Measurements from ENCODE around the gene PLXNB3.

The PLXNB3 gene

GRCh38 chrX:153767674-153768055, 3.6 kb downstream of the PLXNB3 start:
- no peak for TF ChIP-seq SIN3A (IDR thresholded peaks at IDR 0.05; ENCODE audit: borderline replicate concordance, insufficient read depth, low read length)
- TF ChIP-seq POLR2AphosphoS5 (IDR thresholded peaks at IDR 0.05; ENCODE audit: low read depth, low read length) = no peak
- TF ChIP-seq TAF1 (IDR thresholded peaks at IDR 0.05; ENCODE audit: borderline replicate concordance, insufficient read depth, low read length) = no peak
- no peak for TF ChIP-seq REST (IDR thresholded peaks at IDR 0.05; ENCODE audit: insufficient read depth in 1 of 2, low read depth in 2 of 2, low read length in 2 of 2)
- no peak for TF ChIP-seq FOXP2 (optimal IDR thresholded peaks at IDR 0.05; ENCODE audit: borderline replicate concordance, extremely low read depth, extremely low read length, insufficient read depth)

GRCh38 chrX:153768311-153769157, 4.5 kb downstream of the PLXNB3 start:
- TF ChIP-seq FOXP2 (optimal IDR thresholded peaks at IDR 0.05; ENCODE audit: borderline replicate concordance, extremely low read depth, extremely low read length, insufficient read depth) (no peak), REST (IDR thresholded peaks at IDR 0.05; ENCODE audit: insufficient read depth in 1 of 2, low read depth in 2 of 2, low read length in 2 of 2) (no peak), SIN3A (IDR thresholded peaks at IDR 0.05; ENCODE audit: borderline replicate concordance, insufficient read depth, low read length) (no peak), TAF1 (IDR thresholded peaks at IDR 0.05; ENCODE audit: borderline replicate concordance, insufficient read depth, low read length) (no peak), POLR2AphosphoS5 (IDR thresholded peaks at IDR 0.05; ENCODE audit: low read depth, low read length) (no peak)

GRCh38 chrX:153769158-153769864, 5.3 kb downstream of the PLXNB3 start:
- TF ChIP-seq FOXP2 (optimal IDR thresholded peaks at IDR 0.05; ENCODE audit: borderline replicate concordance, extremely low read depth, extremely low read length, insufficient read depth) = no peak
- no peak for TF ChIP-seq POLR2AphosphoS5 (IDR thresholded peaks at IDR 0.05; ENCODE audit: low read depth, low read length)
- TF ChIP-seq TAF1 (IDR thresholded peaks at IDR 0.05; ENCODE audit: borderline replicate concordance, insufficient read depth, low read length) = no peak
- TF ChIP-seq REST (IDR thresholded peaks at IDR 0.05; ENCODE audit: insufficient read depth in 1 of 2, low read depth in 2 of 2, low read length in 2 of 2) = no peak
- no peak for TF ChIP-seq SIN3A (IDR thresholded peaks at IDR 0.05; ENCODE audit: borderline replicate concordance, insufficient read depth, low read length)

- no peak for TF ChIP-seq TAF1 (IDR thresholded peaks at IDR 0.05; ENCODE audit: borderline replicate concordance, insufficient read depth, low read length)
- TF ChIP-seq POLR2AphosphoS5 (IDR thresholded peaks at IDR 0.05; ENCODE audit: low read depth, low read length) = no peak
- TF ChIP-seq FOXP2 (optimal IDR thresholded peaks at IDR 0.05; ENCODE audit: borderline replicate concordance, extremely low read depth, extremely low read length, insufficient read depth) = no peak
- no peak for TF ChIP-seq SIN3A (IDR thresholded peaks at IDR 0.05; ENCODE audit: borderline replicate concordance, insufficient read depth, low read length)
- no peak for TF ChIP-seq REST (IDR thresholded peaks at IDR 0.05; ENCODE audit: insufficient read depth in 1 of 2, low read depth in 2 of 2, low read length in 2 of 2)
Measured at GRCh38 chrX:153769865-153770600, 6.0 kb downstream of the PLXNB3 start.

Measured in PFSK-1 (cell line).